Ovary (tissue), 3 donors: ENCODE results near the gene DOHH.
"Not testable (repeated sequence)": the region's sequence is repeated elsewhere in the genome, so short reads cannot be mapped to it uniquely, and the experiment has no call there.

Experiments used
- CTCF ChIP-seq, 3 donors: fragments of 450-650 bp in 2 of 3; fragments of 200-600 bp in 1 of 3; IDR thresholded peaks; one replicate each; pipeline versions ENCODE4 v1.5.1 to v1.8.0; 2016 to 2022; ENCODE audit warnings: antibody characterized with exemption in 3 of 3, mild to moderate bottlenecking in 1 of 3
- POLR2A ChIP-seq: fragments of 450-650 bp; IDR thresholded peaks from one replicate; pipeline ENCODE4 v1.6.1; 2017; ENCODE audit warnings: antibody characterized with exemption, mild to moderate bottlenecking, moderate library complexity
- donor health status: DM: no; HTN: no; CAD: no.

- TF ChIP-seq POLR2A; CTCF (IDR thresholded peaks at IDR 0.05): not testable (repeated sequence)
Measured at GRCh38 chr19:3446657-3447056, 53.8 kb downstream of the DOHH start.
